ENCODE results near the gene DNTT. TPM values are rescaled to one million over a fixed set of nuclear protein-coding genes. Genes with fewer than 3 reads are reported as not detected.

DNTT gene
- total and polyA plus RNA-seq, 4 donors, result not detected

DNA sequence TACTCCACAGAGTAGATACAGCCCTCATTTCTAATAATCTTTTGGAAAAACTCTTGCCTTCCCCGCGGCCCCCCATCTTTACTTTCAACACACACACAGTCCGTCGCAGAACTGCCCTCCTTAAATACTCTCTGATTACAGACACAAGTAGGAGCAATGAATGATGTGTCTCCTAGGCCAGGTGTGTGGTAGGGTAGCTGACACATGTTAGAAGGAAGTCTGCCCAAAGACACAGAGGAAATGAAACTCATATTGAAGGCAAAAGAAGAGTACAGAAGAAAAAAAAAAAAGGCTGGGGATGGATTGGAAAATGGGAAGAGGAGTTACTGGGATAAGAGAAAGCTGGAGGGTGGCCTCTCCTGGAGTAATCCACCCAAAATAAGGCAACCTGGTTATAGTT, 39.9 kb downstream of the DNTT start:
- no peak for ATAC-seq (ENCODE audit: insufficient read depth, low FRiP score)
- Histone ChIP-seq H3K4me1 (ENCODE audit: control insufficient read depth in 5 of 5, insufficient read depth in 5 of 5, low read length in 5 of 5) (no peaks in the 10 kb centered on the region), H3K4me3 (no peak overlapping the region), H3K27ac (ENCODE audit: low read depth in 1 of 2, low read length in 1 of 2) (no peak overlapping the region), H3K27me3 (ENCODE audit: control insufficient read depth in 3 of 3, insufficient read depth in 3 of 3, low read length in 2 of 3) (peaks cover 0 to 3% (median 0%) of the 10 kb centered on the region in 3 donors), H3K36me3 (ENCODE audit: control insufficient read depth in 4 of 4, insufficient read depth in 4 of 4, low read length in 4 of 4) (no peaks in the 10 kb centered on the region), H3K9ac (ENCODE audit: insufficient read depth in 1 of 2, low read length in 2 of 2) (no peak overlapping the region), H3K9me3 (ENCODE audit: control insufficient read depth in 4 of 4, insufficient read depth in 3 of 4, low read length in 3 of 4) (peaks cover 0 to 3% (median 2%) of the 10 kb centered on the region in 4 donors)
- DNase-seq, result no peak
- TF ChIP-seq CTCF (IDR thresholded peaks at IDR 0.05; ENCODE audit: control extremely low read depth, extremely low read depth), result no peak
- 94 to 98% methylated on average over 4 of the region's 4 CpGs for WGBS, 2 donors

DNA sequence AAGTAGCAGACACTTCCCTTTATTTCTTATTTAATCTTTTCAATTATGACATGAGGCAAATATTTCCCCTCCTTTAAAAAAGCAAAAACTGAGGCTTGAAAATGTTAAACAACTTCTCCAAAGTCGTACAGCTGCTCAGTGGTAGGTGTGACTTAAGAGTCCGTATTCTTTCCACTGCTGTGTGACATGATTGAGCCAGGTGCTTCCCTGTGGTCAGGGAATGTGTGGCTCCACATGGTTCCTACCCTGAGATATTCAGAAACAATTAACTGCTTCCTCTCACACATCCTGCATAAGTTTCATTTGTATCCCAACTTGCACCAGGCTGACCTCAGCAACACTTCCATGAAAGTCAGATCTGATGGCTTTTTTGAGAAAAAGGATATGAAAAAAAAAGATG, 41.0 kb downstream of the DNTT start:
- DNase-seq (peak in 1 of 3 donors; percentile 12), ATAC-seq (ENCODE audit: insufficient read depth, low FRiP score) (no peak)
- no peak overlapping the region for H3K4me3 ChIP-seq
- no peak for TF ChIP-seq CTCF (IDR thresholded peaks at IDR 0.05; ENCODE audit: control extremely low read depth, extremely low read depth)
- H3K36me3 ChIP-seq (ENCODE audit: control insufficient read depth in 4 of 4, insufficient read depth in 4 of 4, low read length in 4 of 4), result no peaks in the 10 kb centered on the region
- 15 to 36% methylated on average over 2 of the region's 2 CpGs for WGBS, 2 donors
- no peaks in the 10 kb centered on the region for H3K4me1 ChIP-seq (ENCODE audit: control insufficient read depth in 5 of 5, insufficient read depth in 5 of 5, low read length in 5 of 5)
- peaks cover 0 to 3% (median 0%) of the 10 kb centered on the region in 3 donors for H3K27me3 ChIP-seq (ENCODE audit: control insufficient read depth in 3 of 3, insufficient read depth in 3 of 3, low read length in 2 of 3)
- H3K27ac ChIP-seq (ENCODE audit: low read depth in 1 of 2, low read length in 1 of 2), result no peak overlapping the region
- H3K9me3 ChIP-seq (ENCODE audit: control insufficient read depth in 4 of 4, insufficient read depth in 3 of 4, low read length in 3 of 4), result peaks cover 0 to 3% (median 2%) of the 10 kb centered on the region in 4 donors
- no peak overlapping the region for H3K9ac ChIP-seq (ENCODE audit: insufficient read depth in 1 of 2, low read length in 2 of 2)

DNA sequence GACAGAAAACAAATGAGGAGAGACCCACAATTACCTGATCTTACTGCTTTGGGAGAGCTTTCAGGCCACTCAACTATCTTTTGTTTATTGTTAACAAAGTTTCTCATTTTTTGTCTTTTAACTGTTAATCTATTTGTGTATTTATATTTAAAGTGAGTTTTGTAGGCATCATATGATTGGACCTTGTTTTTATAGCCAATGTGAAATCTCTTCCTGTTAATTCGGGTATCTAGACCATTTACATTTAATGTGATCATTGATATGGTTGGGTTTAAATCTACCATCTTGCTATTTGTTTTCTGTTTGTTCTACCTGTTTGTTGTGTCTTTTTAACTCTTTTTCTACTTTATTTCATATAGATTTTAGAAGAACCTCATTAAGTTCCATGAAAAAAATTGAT, 42.1 kb downstream of the DNTT start:
- TF ChIP-seq CTCF (IDR thresholded peaks at IDR 0.05; ENCODE audit: control extremely low read depth, extremely low read depth), result no peak
- ATAC-seq (ENCODE audit: insufficient read depth, low FRiP score), result no peak
- DNase-seq, result no peak
- Histone ChIP-seq H3K36me3 (ENCODE audit: control insufficient read depth in 4 of 4, insufficient read depth in 4 of 4, low read length in 4 of 4) (no peaks in the 10 kb centered on the region), H3K4me3 (no peak overlapping the region), H3K4me1 (ENCODE audit: control insufficient read depth in 5 of 5, insufficient read depth in 5 of 5, low read length in 5 of 5) (no peaks in the 10 kb centered on the region), H3K27me3 (ENCODE audit: control insufficient read depth in 3 of 3, insufficient read depth in 3 of 3, low read length in 2 of 3) (peaks cover 0 to 3% (median 0%) of the 10 kb centered on the region in 3 donors), H3K27ac (ENCODE audit: low read depth in 1 of 2, low read length in 1 of 2) (no peak overlapping the region), H3K9me3 (ENCODE audit: control insufficient read depth in 4 of 4, insufficient read depth in 3 of 4, low read length in 3 of 4) (peaks cover 0 to 3% (median 2%) of the 10 kb centered on the region in 4 donors), H3K9ac (ENCODE audit: insufficient read depth in 1 of 2, low read length in 2 of 2) (no peak overlapping the region)
- WGBS, 2 donors, result 86 to 90% methylated on average over 1 of the region's 1 CpG

DNA sequence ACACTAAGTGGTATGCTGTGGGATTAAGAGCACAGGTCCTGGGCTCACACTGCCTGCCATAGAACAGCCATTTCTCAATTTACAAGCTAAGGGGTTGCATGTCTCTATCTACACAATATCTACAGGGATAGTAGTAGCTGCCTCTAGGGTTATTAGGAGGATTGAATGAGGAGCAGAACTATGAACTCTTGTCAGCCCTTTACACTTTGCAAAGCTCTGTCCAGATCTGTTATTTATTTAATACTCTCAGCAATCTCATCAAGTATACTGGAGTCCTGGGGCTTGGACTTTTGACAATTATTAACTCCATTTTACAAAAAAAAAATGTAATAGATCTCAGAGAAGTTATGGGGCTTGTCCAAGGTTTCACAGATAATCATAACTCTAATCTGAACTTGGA, 47.8 kb downstream of the DNTT start:
- H3K9me3 ChIP-seq (ENCODE audit: control insufficient read depth in 4 of 4, insufficient read depth in 3 of 4, low read length in 3 of 4), result no peaks in the 10 kb centered on the region
- no peak overlapping the region for H3K9ac ChIP-seq (ENCODE audit: insufficient read depth in 1 of 2, low read length in 2 of 2)
- DNase-seq (no peak), ATAC-seq (ENCODE audit: insufficient read depth, low FRiP score) (no peak)
- no peak overlapping the region for H3K4me3 ChIP-seq
- H3K27me3 ChIP-seq (ENCODE audit: control insufficient read depth in 3 of 3, insufficient read depth in 3 of 3, low read length in 2 of 3), result no peaks in the 10 kb centered on the region
- H3K4me1 ChIP-seq (ENCODE audit: control insufficient read depth in 5 of 5, insufficient read depth in 5 of 5, low read length in 5 of 5), result peaks cover 0 to 5% (median 0%) of the 10 kb centered on the region in 5 donors
- no peak overlapping the region for H3K27ac ChIP-seq (ENCODE audit: low read depth in 1 of 2, low read length in 1 of 2)
- TF ChIP-seq CTCF (IDR thresholded peaks at IDR 0.05; ENCODE audit: control extremely low read depth, extremely low read depth), result no peak
- H3K36me3 ChIP-seq (ENCODE audit: control insufficient read depth in 4 of 4, insufficient read depth in 4 of 4, low read length in 4 of 4), result no peaks in the 10 kb centered on the region
